HG03565 (cell line): ENCODE measurements around the gene RPTOR.

Experiments
- ATAC-seq: cut with Tn5 transposase; IDR thresholded peaks from one replicate; pipeline ENCODE4 v1.9.1; 2021; ENCODE audit warnings: mild to moderate bottlenecking, moderate library complexity; ENCODE audit not compliant: unreplicated experiment

Gene RPTOR

DNA sequence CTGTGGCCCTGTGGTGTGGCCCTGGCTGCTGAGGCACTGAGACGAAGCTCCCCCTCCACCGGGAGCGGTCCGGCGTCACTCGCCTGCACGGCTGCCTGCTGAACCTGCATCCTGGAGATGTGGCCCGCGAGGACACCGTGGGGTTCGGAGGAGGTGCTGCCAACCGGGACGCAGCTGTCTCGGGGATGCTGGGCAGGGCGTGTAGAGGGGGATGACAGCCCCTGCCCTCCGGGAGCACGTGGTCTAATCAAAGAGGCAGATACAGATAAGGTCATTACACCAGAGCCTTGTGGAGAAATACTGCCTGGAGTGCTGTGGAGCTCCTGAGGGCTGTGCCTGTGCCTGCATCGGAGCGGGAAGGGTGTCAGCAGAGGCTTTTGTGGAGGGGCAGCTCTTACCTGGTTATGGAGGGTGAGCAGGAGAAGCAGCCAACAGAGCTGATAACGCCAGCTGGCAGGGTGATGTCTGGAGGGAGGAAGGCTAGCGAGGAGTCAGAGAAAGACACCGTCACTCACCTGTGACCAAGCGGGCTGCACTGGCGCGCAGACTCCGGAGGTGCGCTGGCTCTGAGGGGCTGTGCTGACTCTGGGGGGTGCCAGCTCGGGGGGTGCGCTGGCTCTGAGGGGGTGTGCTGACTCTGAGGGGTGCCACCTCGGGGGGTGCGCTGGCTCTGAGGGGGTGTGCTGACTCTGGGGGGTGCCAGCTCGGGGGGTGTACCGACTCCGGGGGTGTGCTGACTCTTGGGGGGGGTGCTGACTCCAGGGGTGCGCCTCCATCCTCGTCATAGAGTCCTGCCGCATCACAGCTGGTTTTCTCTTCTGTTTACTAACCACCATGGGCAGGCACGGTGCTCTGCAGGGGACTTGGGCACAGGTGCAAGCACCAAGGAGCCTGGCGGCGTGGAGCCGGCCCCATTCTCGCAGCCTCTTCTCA lies 342.3 kb downstream of the RPTOR start:
- no peak for ATAC-seq

DNA sequence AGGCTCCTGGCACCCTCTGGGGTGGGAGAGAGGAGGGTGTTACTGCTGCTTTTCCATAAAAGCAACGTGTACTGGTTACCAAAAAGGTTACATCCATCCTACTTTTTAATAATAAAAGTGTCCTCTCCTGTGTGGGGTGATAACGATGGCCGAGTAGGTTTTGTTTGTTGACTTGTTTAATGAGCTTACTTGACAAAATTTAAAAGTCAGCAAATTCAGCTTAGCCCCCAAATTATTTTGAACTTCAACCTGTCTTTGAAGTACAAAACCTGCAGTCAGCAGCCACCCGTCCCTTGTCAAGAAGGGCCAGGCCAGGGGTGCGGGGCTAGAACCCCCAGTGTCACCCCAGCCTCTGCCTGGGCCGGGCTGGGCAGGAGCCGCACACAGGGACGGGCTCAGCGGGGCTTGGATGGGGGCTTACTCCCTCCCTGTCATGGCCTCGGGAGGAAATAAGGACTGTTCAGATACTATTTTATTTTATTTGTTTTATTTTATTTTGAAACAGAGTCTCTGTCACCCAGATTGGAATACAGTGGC lies 343.1 kb downstream of the RPTOR start:
- ATAC-seq = no peak

DNA sequence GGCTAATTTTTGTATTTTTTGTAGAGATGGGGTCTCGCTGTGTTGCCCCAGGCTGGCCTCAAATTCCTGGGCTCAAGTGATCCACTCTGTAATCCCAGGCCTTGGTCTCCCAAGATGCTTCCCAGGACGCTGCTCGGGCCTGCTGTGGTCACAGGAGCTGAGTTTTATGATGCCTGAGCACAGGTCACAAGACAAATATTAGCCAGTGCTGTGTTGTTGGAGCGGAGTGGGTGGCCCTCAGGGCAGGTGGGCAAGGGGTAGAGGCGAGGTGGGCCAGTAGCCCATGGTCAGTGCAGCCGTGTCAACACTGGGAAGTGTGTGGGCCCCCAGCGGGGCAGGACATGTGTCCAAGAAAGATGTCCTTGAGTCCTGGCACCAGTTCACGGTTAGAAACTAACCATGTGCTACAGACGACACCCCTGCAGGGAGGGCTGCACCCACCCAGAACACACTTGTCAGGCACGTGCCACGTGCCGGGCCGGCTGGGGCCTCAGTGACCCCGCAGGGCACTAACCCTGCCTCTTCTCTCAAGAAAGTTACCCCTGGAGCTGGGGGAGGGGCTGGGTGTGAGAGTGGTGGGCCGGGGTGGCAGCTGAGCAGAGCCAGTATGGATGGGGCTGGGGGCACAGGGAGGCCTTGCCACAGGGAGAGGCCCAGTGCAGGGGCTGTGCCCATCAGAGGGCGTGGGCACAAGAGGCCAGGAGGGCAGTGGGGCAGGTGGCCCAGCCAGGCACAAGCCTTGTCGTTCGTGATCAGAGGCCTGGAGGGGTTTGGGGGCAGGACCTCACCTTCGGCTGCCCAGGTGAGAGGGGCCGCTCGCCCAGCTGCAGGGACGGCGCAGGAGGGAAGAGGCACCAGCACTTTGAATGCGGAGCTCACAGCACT lies 343.9 kb downstream of the RPTOR start:
- no peak for ATAC-seq

DNA sequence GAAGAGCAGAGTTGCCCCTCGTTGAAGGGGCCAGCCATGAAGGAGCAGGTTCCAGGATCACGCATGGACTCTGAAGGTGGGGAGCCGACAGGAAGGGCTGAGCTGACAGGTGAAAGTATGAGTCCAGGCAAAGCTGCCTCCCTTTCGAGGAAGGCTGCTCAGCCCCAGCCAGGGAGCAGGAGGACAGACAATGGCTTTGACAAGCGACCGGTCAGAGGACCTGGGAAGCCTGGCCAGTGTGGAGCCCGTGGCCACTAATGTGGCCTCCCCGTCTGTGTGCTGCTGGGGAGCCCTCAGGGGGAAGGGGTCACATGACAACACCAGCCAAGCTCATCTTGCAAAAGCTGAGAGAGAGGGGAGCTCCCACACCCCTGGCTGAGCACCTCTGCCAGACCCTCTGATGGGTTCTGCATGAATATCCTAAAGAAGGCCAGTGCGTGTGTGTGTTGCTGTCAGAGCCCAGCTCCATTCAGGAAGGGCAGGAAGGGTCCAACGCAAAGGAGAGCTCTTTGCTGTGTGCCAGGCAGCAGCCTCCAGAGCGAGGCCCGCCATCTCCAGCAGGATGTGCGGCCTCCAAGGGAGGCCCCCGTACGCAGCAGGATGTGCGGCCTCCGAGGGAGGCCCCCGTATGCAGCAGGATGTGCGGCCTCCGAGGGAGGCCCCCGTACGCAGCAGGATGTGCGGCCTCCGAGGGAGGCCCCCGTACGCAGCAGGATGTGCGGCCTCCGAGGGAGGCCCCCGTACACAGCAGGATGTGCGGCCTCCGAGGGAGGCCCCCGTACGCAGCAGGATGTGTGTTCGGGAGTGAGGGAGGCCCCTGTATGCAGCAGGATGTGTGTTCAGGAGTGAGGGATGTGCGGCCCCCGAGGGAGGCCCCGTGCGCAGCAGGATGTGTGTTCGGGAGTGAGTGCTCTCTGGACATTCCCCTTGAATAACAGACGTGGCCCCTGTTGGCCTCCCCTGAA lies 344.9 kb downstream of the RPTOR start:
- no peak for ATAC-seq

DNA sequence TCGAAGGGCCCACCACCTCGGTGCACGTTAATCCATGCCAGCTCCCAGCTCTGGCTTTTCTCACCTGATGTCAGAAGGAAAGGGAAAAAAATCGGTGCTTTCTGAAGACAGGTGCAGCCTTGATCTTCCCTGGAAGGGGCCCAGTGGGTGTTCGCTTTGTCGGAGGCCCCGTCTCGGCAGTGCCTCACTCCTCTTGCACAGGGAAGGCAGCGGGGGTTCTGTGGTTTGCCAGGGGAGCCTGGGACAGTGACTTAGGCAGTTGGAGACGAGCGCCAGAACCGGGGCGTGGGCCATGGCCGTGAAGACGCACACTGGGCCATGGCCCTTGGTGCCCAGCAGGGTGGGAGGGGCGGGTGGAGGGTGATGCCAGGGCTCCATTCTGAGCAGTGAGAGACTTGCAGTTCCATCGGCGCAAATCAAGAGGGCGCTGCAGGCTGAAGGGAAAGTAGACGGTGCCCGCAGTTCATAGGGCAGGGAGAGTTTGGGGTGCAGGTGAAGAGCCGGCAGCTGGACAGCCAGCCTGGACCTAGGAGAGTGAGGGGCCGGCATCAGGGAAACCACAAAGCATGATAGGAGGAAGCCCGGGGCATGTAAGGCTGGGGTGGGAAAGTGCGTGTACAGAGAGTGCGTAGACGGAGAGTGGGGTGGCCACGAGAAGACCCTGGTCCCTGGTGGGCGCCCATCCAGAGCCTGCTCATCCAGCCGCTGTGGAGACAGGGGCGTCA lies 345.7 kb downstream of the RPTOR start:
- no peak for ATAC-seq

DNA sequence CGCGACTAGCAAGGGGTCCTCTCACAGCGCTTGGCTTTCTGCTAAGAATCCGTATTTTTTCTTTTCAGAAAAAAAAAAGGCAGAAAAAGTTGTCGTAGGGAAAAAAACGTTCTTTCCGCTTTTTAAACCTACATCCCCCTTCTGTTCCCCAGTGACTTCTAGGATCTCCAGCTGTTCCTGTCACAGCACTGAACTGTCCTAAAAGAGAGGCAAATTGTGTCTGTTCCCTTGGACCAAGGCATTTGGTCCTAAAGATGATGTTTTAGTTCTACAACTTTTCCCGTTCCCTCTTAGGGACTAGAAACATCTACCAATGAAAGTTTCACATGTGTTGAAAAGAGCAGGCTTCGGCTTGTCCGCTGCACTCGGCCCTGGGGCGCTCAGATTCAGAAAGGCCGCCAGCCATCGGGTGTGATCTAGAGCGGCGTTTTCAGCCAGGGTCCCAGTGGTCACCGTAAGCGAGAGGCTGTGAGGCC lies 346.3 kb downstream of the RPTOR start:
- ATAC-seq = no peak

- peak; percentile 30 for ATAC-seq
Measured at GRCh38 chr17:80891397-80892018, 346.9 kb downstream of the RPTOR start.

GRCh38 chr17:80892019-80892855 lies 347.6 kb downstream of the RPTOR start:
- ATAC-seq = peak; percentile 74

DNA sequence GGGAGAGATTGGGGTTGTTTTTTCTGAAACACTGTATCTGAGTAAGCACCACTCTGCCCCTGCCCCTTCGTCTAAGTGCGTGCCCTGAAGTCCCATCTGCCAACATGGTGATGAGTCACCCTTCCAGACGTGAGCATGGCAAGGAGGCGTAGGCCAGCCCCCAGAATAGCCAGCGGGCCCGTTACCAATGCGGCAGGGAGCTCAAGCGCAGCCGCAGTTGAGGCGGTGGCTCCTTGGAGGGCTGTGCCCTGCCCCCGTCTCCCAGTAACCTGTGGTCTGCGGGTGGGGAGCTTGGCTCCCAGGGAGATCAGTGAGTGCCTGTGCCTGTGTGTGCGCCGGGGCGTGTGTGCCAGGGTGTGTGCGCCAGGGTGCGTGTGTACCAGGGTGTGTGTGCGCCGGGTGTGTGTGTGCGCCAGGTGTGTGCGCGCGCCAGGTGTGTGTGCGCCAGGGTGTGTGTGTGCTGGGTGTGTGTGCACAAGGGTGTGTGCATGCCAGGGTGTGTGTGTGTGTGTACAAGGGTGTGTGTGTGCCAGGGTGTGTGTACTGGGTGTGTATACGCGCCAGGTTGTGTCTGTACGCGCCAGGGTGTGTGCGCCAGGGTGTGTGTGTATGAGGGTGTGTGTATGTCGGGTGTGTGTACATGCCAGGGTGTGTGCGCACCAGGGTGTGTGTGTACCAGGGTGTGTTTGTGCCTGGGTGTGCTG lies 348.4 kb downstream of the RPTOR start:
- no peak for ATAC-seq

GRCh38 chr17:80893604-80894438 lies 349.2 kb downstream of the RPTOR start:
- no peak for ATAC-seq

DNA sequence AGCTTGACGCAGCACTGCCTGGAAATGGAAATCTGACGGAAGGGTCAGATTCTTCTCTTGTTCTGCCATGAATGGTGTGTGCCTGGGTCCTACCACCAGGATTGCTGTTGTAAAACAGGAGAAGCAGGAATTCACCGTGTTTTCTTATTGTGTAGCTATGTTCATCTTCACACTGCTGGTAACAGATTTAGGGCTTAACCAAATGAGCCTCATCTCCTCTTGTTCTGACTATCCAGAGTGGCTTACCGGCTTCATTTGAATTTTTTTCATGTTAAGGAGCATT lies 349.7 kb downstream of the RPTOR start:
- ATAC-seq = no peak

GRCh38 chr17:80894726-80895125 lies 350.1 kb downstream of the RPTOR start:
- ATAC-seq = no peak

GRCh38 chr17:80895366-80895765 lies 350.7 kb downstream of the RPTOR start:
- ATAC-seq = no peak

DNA sequence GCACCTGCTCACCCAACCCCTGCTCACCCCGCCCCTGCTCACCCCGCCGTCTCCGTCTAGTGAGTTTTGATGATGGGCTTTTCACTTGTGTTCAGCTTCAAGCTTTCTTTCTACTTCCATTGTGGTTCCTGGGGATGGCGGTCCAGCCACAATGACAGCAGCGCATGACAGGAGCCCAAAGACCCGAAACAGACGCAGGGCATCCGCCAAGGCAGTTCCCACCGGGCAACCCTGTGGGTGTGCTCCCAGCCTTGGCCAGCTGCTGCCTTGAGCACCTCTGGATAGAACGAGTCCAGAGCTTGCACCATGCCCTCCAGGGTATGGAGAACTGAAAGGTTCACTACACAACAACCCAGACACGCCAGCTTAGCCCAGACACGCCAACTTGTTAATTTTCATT lies 354.1 kb downstream of the RPTOR start:
- ATAC-seq = no peak

GRCh38 chr17:80899402-80900268 lies 355.0 kb downstream of the RPTOR start:
- ATAC-seq = no peak

DNA sequence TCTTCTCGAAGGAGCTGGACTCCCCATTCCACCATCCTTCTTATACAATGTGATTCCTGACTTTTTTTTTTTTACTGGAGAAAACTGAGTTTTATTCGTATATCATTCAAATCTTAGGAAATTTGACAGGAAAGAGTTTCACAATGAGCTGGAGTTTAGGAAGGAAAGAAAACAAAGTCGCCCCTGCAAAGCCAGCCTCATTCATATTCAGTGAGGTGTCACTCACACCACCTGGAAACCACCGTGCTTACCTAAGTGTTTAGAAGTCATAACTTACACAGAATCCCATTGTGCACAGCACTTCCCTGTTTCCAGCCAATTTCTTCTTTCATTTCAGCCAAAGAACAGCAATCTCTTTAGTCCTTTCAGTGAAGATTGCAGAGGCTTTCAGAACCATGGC lies 356.7 kb downstream of the RPTOR start:
- no peak for ATAC-seq
